ENCODE results near the gene SPOCK1. TPM values are rescaled to one million over a fixed set of nuclear protein-coding genes. Genes with fewer than 3 reads are reported as not detected.

The SPOCK1 gene
- total and polyA plus RNA-seq, 4 donors: 0.07 to 0.18 (median 0.17) TPM; not detected in 1

GRCh38 chr5:137136991-137137632, 362.0 kb downstream of the SPOCK1 start:
- no peaks in the 10 kb centered on the region for H3K36me3 ChIP-seq (ENCODE audit: control insufficient read depth in 4 of 4, insufficient read depth in 3 of 4, low read depth in 1 of 4, low read length in 3 of 4)
- TF ChIP-seq GABPA (IDR thresholded peaks at IDR 0.05 in 1 of 2, conservative IDR thresholded peaks at IDR 0.05 in 1 of 2): no peak
- TF ChIP-seq FOXA1 (IDR thresholded peaks at IDR 0.05): no peak
- TF ChIP-seq MAX (IDR thresholded peaks at IDR 0.05): no peak
- no peak for TF ChIP-seq RAD21 (IDR thresholded peaks at IDR 0.05)
- no peak for TF ChIP-seq CTCF (IDR thresholded peaks at IDR 0.05; ENCODE audit: low read depth, low read length, missing input control)
- TF ChIP-seq JUND (IDR thresholded peaks at IDR 0.05): no peak
- TF ChIP-seq EGR1 (IDR thresholded peaks at IDR 0.05; ENCODE audit: low read depth in 2 of 2): no peak
- TF ChIP-seq HNF4A (conservative IDR thresholded peaks at IDR 0.05): no peak
- no peak for TF ChIP-seq RXRA (IDR thresholded peaks at IDR 0.05)
- TF ChIP-seq TAF1 (conservative IDR thresholded peaks at IDR 0.05): no peak
- TF ChIP-seq NR2F2 (IDR thresholded peaks at IDR 0.05): no peak
- H3K4me3 ChIP-seq (ENCODE audit: low read depth in 1 of 3, low read length in 3 of 3): no peak overlapping the region
- no peak overlapping the region for H3K27ac ChIP-seq (ENCODE audit: low read depth in 1 of 2, low read length in 2 of 2)
- no peaks in the 10 kb centered on the region for H3K4me1 ChIP-seq (ENCODE audit: control insufficient read depth in 4 of 4, insufficient read depth in 4 of 4, low read length in 3 of 4)
- WGBS: 42% methylated on average over 3 of the region's 3 CpGs
- no peak overlapping the region for H3K9ac ChIP-seq (ENCODE audit: low read depth in 1 of 2, low read length in 2 of 2)
- H3K27me3 ChIP-seq (ENCODE audit: control insufficient read depth in 4 of 4, insufficient read depth in 4 of 4, low read length in 3 of 4): peaks cover 0 to 9% (median 2%) of the 10 kb centered on the region in 4 donors
- no peak for DNase-seq (ENCODE audit: low spot score)
- no peaks in the 10 kb centered on the region for H3K9me3 ChIP-seq (ENCODE audit: control insufficient read depth in 4 of 4, low read length in 3 of 4)

- no peak for DNase-seq (ENCODE audit: low spot score)
- Histone ChIP-seq H3K27ac (ENCODE audit: low read depth in 1 of 2, low read length in 2 of 2) (no peak overlapping the region), H3K4me3 (ENCODE audit: low read depth in 1 of 3, low read length in 3 of 3) (no peak overlapping the region), H3K9ac (ENCODE audit: low read depth in 1 of 2, low read length in 2 of 2) (no peak overlapping the region), H3K27me3 (ENCODE audit: control insufficient read depth in 4 of 4, insufficient read depth in 4 of 4, low read length in 3 of 4) (peaks cover 0 to 9% (median 2%) of the 10 kb centered on the region in 4 donors), H3K9me3 (ENCODE audit: control insufficient read depth in 4 of 4, low read length in 3 of 4) (peaks cover 0 to 3% (median 0%) of the 10 kb centered on the region in 4 donors), H3K36me3 (ENCODE audit: control insufficient read depth in 4 of 4, insufficient read depth in 3 of 4, low read depth in 1 of 4, low read length in 3 of 4) (no peaks in the 10 kb centered on the region), H3K4me1 (ENCODE audit: control insufficient read depth in 4 of 4, insufficient read depth in 4 of 4, low read length in 3 of 4) (no peaks in the 10 kb centered on the region)
- TF ChIP-seq ZBTB33 (IDR thresholded peaks at IDR 0.05): no peak
- TF ChIP-seq NR2F2 (IDR thresholded peaks at IDR 0.05): no peak
- TF ChIP-seq GABPA (IDR thresholded peaks at IDR 0.05 in 1 of 2, conservative IDR thresholded peaks at IDR 0.05 in 1 of 2): no peak
- no peak for TF ChIP-seq FOXA2 (IDR thresholded peaks at IDR 0.05)
- TF ChIP-seq HNF4G (IDR thresholded peaks at IDR 0.05): no peak
- TF ChIP-seq TAF1 (conservative IDR thresholded peaks at IDR 0.05): no peak
- no peak for TF ChIP-seq FOXA1 (IDR thresholded peaks at IDR 0.05)
- TF ChIP-seq YY1 (IDR thresholded peaks at IDR 0.05): no peak
- TF ChIP-seq REST (IDR thresholded peaks at IDR 0.05): no peak
- TF ChIP-seq JUND (IDR thresholded peaks at IDR 0.05): no peak
- no peak for TF ChIP-seq SP1 (IDR thresholded peaks at IDR 0.05)
- no peak for TF ChIP-seq RAD21 (IDR thresholded peaks at IDR 0.05)
- TF ChIP-seq MAX (IDR thresholded peaks at IDR 0.05): no peak
- no peak for TF ChIP-seq CTCF (IDR thresholded peaks at IDR 0.05; ENCODE audit: low read depth, low read length, missing input control)
- TF ChIP-seq RXRA (IDR thresholded peaks at IDR 0.05): no peak
- TF ChIP-seq EGR1 (IDR thresholded peaks at IDR 0.05; ENCODE audit: low read depth in 2 of 2): no peak
- no peak for TF ChIP-seq ATF3 (IDR thresholded peaks at IDR 0.05)
- no peak for TF ChIP-seq HNF4A (conservative IDR thresholded peaks at IDR 0.05)
- WGBS: 63% methylated on average over 7 of the region's 7 CpGs
Observed at GRCh38 chr5:137134920-137135532, 364.1 kb downstream of the SPOCK1 start.
